Breast epithelium (tissue), 4 donors: Measurements from ENCODE around the gene PGM2. TPM values are rescaled to one million over a fixed set of nuclear protein-coding genes. Genes with fewer than 3 reads are reported as not detected.

Experiments
- DNase-seq, 2 donors: peaks; one replicate each; pipeline ENCODE4 v3.0.0-alpha.2; 2019; ENCODE audit warnings: low spot score in 2 of 2
- H3K27ac ChIP-seq, 2 donors: fragments of 200-600 bp; sonication (generic) in 1 of 2; one replicate each; pipeline ENCODE4 v1.5.1; 2016 to 2019; ENCODE audit warnings: mild to moderate bottlenecking in 1 of 2
- H3K27me3 ChIP-seq, 2 donors: fragments of 200-600 bp; sonication (generic) in 1 of 2; one replicate each; pipeline versions ENCODE4 v1.5.1 to v1.6.0; 2017 to 2019; ENCODE audit warnings: control low read depth in 1 of 2, mild to moderate bottlenecking in 1 of 2
- H3K36me3 ChIP-seq: fragments of 200-600 bp; one replicate; pipeline ENCODE4 v1.5.1; 2019
- H3K4me1 ChIP-seq, 2 donors: fragments of 200-600 bp; sonication (generic); one replicate each; pipeline ENCODE4 v1.5.1; 2016 to 2019; ENCODE audit warnings: control low read depth in 1 of 2
- H3K4me3 ChIP-seq, 3 donors: fragments of 200-600 bp; sonication (generic); 1 replicate in 2 of 3; 2 replicates in 1 of 3; pipeline ENCODE4 v1.5.1; 2016 to 2019; ENCODE audit warnings: mild to moderate bottlenecking in 3 of 3, moderate library complexity in 2 of 3
- H3K9me3 ChIP-seq, 2 donors: fragments of 200-600 bp; sonication (generic) in 1 of 2; one replicate each; pipeline ENCODE4 v1.5.1; 2016 to 2019; ENCODE audit warnings: control low read depth in 1 of 2
- POLR2A ChIP-seq: fragments of 450-650 bp; IDR thresholded peaks from one replicate; pipeline ENCODE4 v1.6.1; 2016; ENCODE audit warnings: antibody characterized with exemption, mild to moderate bottlenecking, moderate library complexity
- POLR2AphosphoS5 ChIP-seq, 3 donors: sonication (generic); formaldehyde crosslinking; IDR thresholded peaks; one replicate each; pipeline ENCODE4 v1.6.1; 2017; ENCODE audit warnings: antibody characterized with exemption in 3 of 3
- intact Hi-C: fragments of 100-400 bp; cut with DNase I; formaldehyde crosslinking; loops from one replicate; pipeline ENCODE4 v1.15.1; 2023; ENCODE audit warnings: low total_unique reads
- total RNA-seq, 3 donors: library from RNA; depleted of rRNA; stranded (reverse); fragments of >200 nt; gene quantifications; one replicate each; pipeline ENCODE4 v1.1.0, GENCODE V29; 2016
- TF ChIP-seq, protein P1 (sequence below), 3 donors: fragments of 450-650 bp; IDR thresholded peaks; one replicate each; pipeline ENCODE4 v1.5.1; 2016 to 2017; ENCODE audit warnings: antibody characterized with exemption in 3 of 3, mild to moderate bottlenecking in 3 of 3, moderate library complexity in 3 of 3

The PGM2 gene
- total RNA-seq, 3 donors from 2014 or later = 11.0 to 26.2 (median 21.3) TPM

DNA sequence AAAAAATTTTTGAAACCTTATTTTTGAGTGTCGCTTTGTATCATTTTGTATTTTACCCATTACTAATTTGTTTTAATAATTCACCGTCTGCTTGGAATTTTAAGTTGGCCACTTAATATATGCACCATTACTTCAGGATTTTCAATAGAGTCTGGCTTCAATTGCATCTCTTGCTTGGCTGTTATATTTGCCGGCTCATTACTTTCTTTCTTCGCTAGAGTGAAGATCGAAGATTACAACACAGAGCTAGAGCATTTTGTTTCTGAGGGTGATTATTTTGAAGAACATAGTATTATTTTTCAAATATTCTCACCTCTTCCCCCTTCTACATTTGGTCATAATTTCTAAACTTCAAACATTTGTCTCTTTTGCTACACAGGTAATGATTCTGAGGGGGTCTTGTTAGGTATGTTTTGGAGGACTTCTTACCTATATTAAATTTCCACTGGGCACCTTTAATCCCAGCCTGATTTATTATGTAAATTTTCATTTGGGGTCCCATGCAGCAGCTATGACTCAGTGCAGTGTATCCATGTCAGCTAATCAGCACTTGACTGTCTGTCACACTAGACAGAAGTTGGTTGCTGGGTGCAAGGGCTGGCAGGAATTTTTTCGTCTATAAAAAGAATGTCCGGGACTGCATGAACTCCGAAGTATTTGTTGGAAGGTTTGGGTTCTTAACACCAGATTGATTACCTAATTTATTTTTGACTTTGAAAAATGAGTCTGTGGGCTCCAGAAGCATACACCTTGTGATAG lies 83.0 kb downstream of the PGM2 start:
- no peaks in the 10 kb centered on the region for H3K4me1 ChIP-seq
- no peaks in the 10 kb centered on the region for H3K27me3 ChIP-seq
- no peak overlapping the region for H3K4me3 ChIP-seq
- intact Hi-C loops = no loop called here
- no peak for DNase-seq
- no peaks in the 10 kb centered on the region for H3K36me3 ChIP-seq
- H3K27ac ChIP-seq = no peak overlapping the region
- TF ChIP-seq POLR2AphosphoS5 (IDR thresholded peaks at IDR 0.05) (no peak), POLR2A (no peak)
- TF ChIP-seq, protein P1, sequence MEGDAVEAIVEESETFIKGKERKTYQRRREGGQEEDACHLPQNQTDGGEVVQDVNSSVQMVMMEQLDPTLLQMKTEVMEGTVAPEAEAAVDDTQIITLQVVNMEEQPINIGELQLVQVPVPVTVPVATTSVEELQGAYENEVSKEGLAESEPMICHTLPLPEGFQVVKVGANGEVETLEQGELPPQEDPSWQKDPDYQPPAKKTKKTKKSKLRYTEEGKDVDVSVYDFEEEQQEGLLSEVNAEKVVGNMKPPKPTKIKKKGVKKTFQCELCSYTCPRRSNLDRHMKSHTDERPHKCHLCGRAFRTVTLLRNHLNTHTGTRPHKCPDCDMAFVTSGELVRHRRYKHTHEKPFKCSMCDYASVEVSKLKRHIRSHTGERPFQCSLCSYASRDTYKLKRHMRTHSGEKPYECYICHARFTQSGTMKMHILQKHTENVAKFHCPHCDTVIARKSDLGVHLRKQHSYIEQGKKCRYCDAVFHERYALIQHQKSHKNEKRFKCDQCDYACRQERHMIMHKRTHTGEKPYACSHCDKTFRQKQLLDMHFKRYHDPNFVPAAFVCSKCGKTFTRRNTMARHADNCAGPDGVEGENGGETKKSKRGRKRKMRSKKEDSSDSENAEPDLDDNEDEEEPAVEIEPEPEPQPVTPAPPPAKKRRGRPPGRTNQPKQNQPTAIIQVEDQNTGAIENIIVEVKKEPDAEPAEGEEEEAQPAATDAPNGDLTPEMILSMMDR (IDR thresholded peaks at IDR 0.05) = no peak
- no peaks in the 10 kb centered on the region for H3K9me3 ChIP-seq

DNA sequence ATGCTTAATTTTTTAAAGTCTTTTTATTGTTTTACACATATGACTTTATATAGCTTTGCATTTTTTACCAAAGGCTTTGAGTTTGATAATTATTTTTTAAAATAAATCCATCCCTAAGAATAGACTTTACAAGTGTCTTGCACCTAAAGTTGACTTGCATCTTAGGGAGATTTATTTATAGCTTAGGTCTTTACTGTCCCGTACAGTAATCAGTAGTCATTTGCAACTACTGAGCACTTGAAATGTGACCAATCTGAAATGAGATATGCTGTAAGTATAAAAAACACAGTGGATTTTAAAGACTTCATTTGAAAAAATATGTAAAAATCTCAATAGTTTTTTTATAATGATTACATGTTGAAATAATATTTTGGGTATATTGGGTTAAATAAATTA lies 83.6 kb downstream of the PGM2 start:
- no peaks in the 10 kb centered on the region for H3K9me3 ChIP-seq
- H3K4me3 ChIP-seq = no peak overlapping the region
- intact Hi-C loops = no loop called here
- DNase-seq = no peak
- no peaks in the 10 kb centered on the region for H3K27me3 ChIP-seq
- no peaks in the 10 kb centered on the region for H3K36me3 ChIP-seq
- TF ChIP-seq POLR2A (no peak), POLR2AphosphoS5 (IDR thresholded peaks at IDR 0.05) (no peak)
- TF ChIP-seq, protein P1 (IDR thresholded peaks at IDR 0.05) = no peak
- H3K4me1 ChIP-seq = no peaks in the 10 kb centered on the region
- no peak overlapping the region for H3K27ac ChIP-seq

Other genes starting within 250 kb of the PGM2 start
- 10 to 100 TPM; 68.5 to 88.8 (median 76.0) TPM for gene RELL1, start 140.3 kb upstream of the PGM2 start, total RNA-seq
- 10 to 100 TPM; 55.2 to 80.9 (median 63.9) TPM for gene TBC1D1, start 64.4 kb downstream of the PGM2 start, total RNA-seq
- gene PTTG2, start 133.7 kb downstream of the PGM2 start, total RNA-seq = 1 to 10 TPM in 1 of 3 donors, not detected in 2; 1.3 TPM